H9 (cell line): Measurements from ENCODE around the gene MR1. TPM values are rescaled to one million over a fixed set of nuclear protein-coding genes. Genes with fewer than 3 reads are reported as not detected.

ENCODE experiments used
- DNase-seq: peaks from one replicate; pipeline ENCODE4 v3.0.0-alpha.2; 2017
- H2AFZ ChIP-seq: one replicate; pipeline ENCODE4 v1.6.1; 2013; ENCODE audit warnings: mild to moderate bottlenecking, low read length, control low read depth, moderate library complexity
- H2AK5ac ChIP-seq: 2 replicates; pipeline ENCODE4 v1.6.1; 2013; ENCODE audit warnings: low read length, control low read depth, mixed read lengths; ENCODE audit not compliant: insufficient read length
- H2BK120ac ChIP-seq: one replicate; pipeline ENCODE4 v1.6.1; 2013; ENCODE audit warnings: low read depth, mild to moderate bottlenecking, low read length, control low read depth, inconsistent platforms; ENCODE audit not compliant: poor library complexity, severe bottlenecking
- H2BK12ac ChIP-seq: 2 replicates; pipeline ENCODE4 v1.6.1; 2013; ENCODE audit warnings: low read length, control low read depth, mixed read lengths, low read depth; ENCODE audit not compliant: insufficient read length
- H2BK15ac ChIP-seq: 2 replicates; pipeline ENCODE4 v1.6.1; 2013; ENCODE audit warnings: low read depth, low read length, control low read depth
- H2BK20ac ChIP-seq: one replicate; pipeline ENCODE4 v1.6.1; 2013; ENCODE audit warnings: low read depth, mild to moderate bottlenecking, low read length, control low read depth, inconsistent platforms; ENCODE audit not compliant: poor library complexity, severe bottlenecking
- H2BK5ac ChIP-seq: 2 replicates; pipeline ENCODE4 v1.6.1; 2013; ENCODE audit warnings: low read length, control low read depth, mixed read lengths; ENCODE audit not compliant: insufficient read length
- H3K14ac ChIP-seq: 2 replicates; pipeline ENCODE4 v1.6.1; 2013; ENCODE audit warnings: low read length, control low read depth; ENCODE audit not compliant: insufficient read depth
- H3K18ac ChIP-seq: 2 replicates; pipeline ENCODE4 v1.6.1; 2013; ENCODE audit warnings: low read depth, mild to moderate bottlenecking, mixed read lengths, low read length, control low read depth; ENCODE audit not compliant: insufficient read length
- H3K23ac ChIP-seq: 2 replicates; pipeline ENCODE4 v1.6.1; 2013; ENCODE audit warnings: low read length, control low read depth, mixed read lengths, low read depth; ENCODE audit not compliant: insufficient read length
- H3K23me2 ChIP-seq: 2 replicates; pipeline ENCODE4 v1.6.1; 2013; ENCODE audit warnings: low read depth, mild to moderate bottlenecking, mixed read lengths, low read length, control low read depth; ENCODE audit not compliant: insufficient read length, poor library complexity, severe bottlenecking
- H3K27ac ChIP-seq: 2 replicates; pipeline ENCODE4 v1.5.1; 2013; ENCODE audit warnings: low read length, control low read depth, mixed read lengths, low read depth; ENCODE audit not compliant: insufficient read length
- H3K27me3 ChIP-seq: 2 replicates; pipeline ENCODE4 v1.6.1; 2013; ENCODE audit warnings: low read length, control low read depth, inconsistent platforms; ENCODE audit not compliant: insufficient read depth
- H3K4ac ChIP-seq: 2 replicates; pipeline ENCODE4 v1.6.1; 2013; ENCODE audit warnings: low read depth, mild to moderate bottlenecking, control low read depth, inconsistent platforms, low read length, moderate library complexity
- H3K4me1 ChIP-seq: 2 replicates; pipeline ENCODE4 v1.6.1; 2013; ENCODE audit warnings: low read length, control low read depth, inconsistent platforms; ENCODE audit not compliant: insufficient read depth
- H3K4me2 ChIP-seq: 2 replicates; pipeline ENCODE4 v1.6.1; 2013; ENCODE audit warnings: low read length, control low read depth, mixed read lengths; ENCODE audit not compliant: insufficient read length, insufficient read depth
- H3K56ac ChIP-seq: 2 replicates; pipeline ENCODE4 v1.6.1; 2013; ENCODE audit warnings: low read depth, mild to moderate bottlenecking, mixed read lengths, low read length, control low read depth; ENCODE audit not compliant: insufficient read length
- H3K79me1 ChIP-seq: 2 replicates; pipeline ENCODE4 v1.6.1; 2013; ENCODE audit warnings: low read depth, mild to moderate bottlenecking, moderate library complexity, low read length, control low read depth, inconsistent platforms; ENCODE audit not compliant: insufficient read depth, poor library complexity, severe bottlenecking
- H3K79me2 ChIP-seq: 2 replicates; pipeline ENCODE4 v1.6.1; 2013; ENCODE audit warnings: low read length, control low read depth, inconsistent platforms; ENCODE audit not compliant: insufficient read depth
- H3K9ac ChIP-seq: 2 replicates; pipeline ENCODE4 v1.6.1; 2013; ENCODE audit warnings: low read length, control low read depth, mixed read lengths; ENCODE audit not compliant: insufficient read length; ENCODE audit errors: extremely low read depth
- H3K9me3 ChIP-seq: one replicate; pipeline ENCODE4 v1.6.1; 2013; ENCODE audit warnings: low read depth, low read length, inconsistent platforms; ENCODE audit not compliant: control insufficient read depth
- H3T11ph ChIP-seq: one replicate; pipeline ENCODE4 v1.6.1; 2013; ENCODE audit warnings: mild to moderate bottlenecking, low read length, control low read depth, inconsistent platforms
- H4K20me1 ChIP-seq: one replicate; pipeline ENCODE4 v1.6.1; 2013; ENCODE audit not compliant: control insufficient read depth, insufficient read length, insufficient read depth
- H4K5ac ChIP-seq: 2 replicates; pipeline ENCODE4 v1.6.1; 2013; ENCODE audit warnings: low read depth, mild to moderate bottlenecking, mixed read lengths, low read length, control low read depth; ENCODE audit not compliant: insufficient read length
- H4K8ac ChIP-seq: replicated peaks from 2 replicates; pipeline ENCODE4 v1.6.1; 2013; ENCODE audit warnings: low read length, control low read depth, mixed read lengths, low read depth; ENCODE audit not compliant: insufficient read length
- H4K91ac ChIP-seq: 2 replicates; pipeline ENCODE4 v1.6.1; 2013; ENCODE audit warnings: low read depth, mild to moderate bottlenecking, moderate library complexity, mixed read lengths, low read length, control low read depth; ENCODE audit not compliant: insufficient read length
- H3K27ac Mint-ChIP-seq, 3 experiments: 2 replicates in 2 of 3; 3 replicates in 1 of 3; pipeline ENCODE4 v1.8.0; 2020 to 2021; ENCODE audit warnings: mixed read lengths in 3 of 3, mild to moderate bottlenecking in 1 of 3, moderate library complexity in 1 of 3
- H3K27me3 Mint-ChIP-seq: 2 replicates; pipeline ENCODE4 v1.8.0; 2021; ENCODE audit warnings: low read depth, mild to moderate bottlenecking, moderate library complexity, mixed read lengths
- H3K36me3 Mint-ChIP-seq, 3 experiments: 2 replicates in 2 of 3; 3 replicates in 1 of 3; pipeline ENCODE4 v1.8.0; 2020 to 2021; ENCODE audit warnings: low read depth in 3 of 3, mixed read lengths in 3 of 3; ENCODE audit not compliant: insufficient read depth in 1 of 3
- H3K4me1 Mint-ChIP-seq, 2 experiments: 2 replicates each; pipeline ENCODE4 v1.8.0; 2020; ENCODE audit warnings: mixed read lengths in 2 of 2
- H3K4me3 Mint-ChIP-seq, 2 experiments: 2 replicates in 1 of 2; 3 replicates in 1 of 2; pipeline ENCODE4 v1.8.0; 2020 to 2021; ENCODE audit warnings: mild to moderate bottlenecking in 2 of 2, mixed read lengths in 2 of 2, moderate library complexity in 1 of 2
- H3K9me3 Mint-ChIP-seq, 2 experiments: 2 replicates in 1 of 2; 3 replicates in 1 of 2; pipeline ENCODE4 v1.8.0; 2020; ENCODE audit warnings: mild to moderate bottlenecking in 2 of 2, mixed read lengths in 2 of 2, moderate library complexity in 1 of 2
- WGBS: extraction: QIAGEN DNeasy Blood & Tissue Kit; methylation state at CpG from one replicate; pipeline ENCODE4 v1.1.7; 2013; ENCODE audit warnings: missing lambda C conversion rate, low lambda C conversion rate, mixed read lengths; ENCODE audit not compliant: insufficient read length; ENCODE audit errors: extremely low coverage; 5-methylcytosine and 5-hydroxymethylcytosine counted together
- total RNA-seq: library from RNA; stranded (reverse); gene quantifications from 2 replicates; pipeline ENCODE4 v1.2.1, GENCODE V29; 2021
- TF ChIP-seq, protein P1 (sequence below): fragments of 200-600 bp; sonication (generic); conservative IDR thresholded peaks from 3 replicates; pipeline ENCODE4 v1.8.0; 2021; ENCODE audit warnings: antibody characterized with exemption, mild to moderate bottlenecking

The MR1 gene
- total RNA-seq, 1 experiment from 2014 or later = 0.02 TPM

DNA sequence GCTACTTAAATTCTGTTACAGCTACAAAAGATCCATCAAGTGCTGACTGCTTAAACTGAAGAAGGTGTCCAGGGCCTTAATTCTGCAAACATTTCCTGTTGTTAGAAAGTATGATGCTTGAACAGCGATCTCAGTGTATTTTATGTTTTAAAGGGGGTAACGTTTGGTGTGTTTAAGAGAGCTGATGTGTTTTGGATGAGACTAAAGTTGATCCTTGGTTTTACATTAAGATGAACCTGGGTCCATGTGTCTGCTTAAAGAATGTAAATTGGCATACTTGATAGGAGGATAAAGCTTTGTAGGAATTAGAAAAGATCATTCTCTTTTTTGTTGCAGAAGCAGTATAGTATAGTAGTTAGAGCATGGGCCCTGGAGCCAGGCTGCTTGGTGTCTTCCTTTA, 58.3 kb downstream of the MR1 start:
- Histone ChIP-seq H3K4ac (no peak overlapping the region), H3K23ac (no peak overlapping the region), H3K9ac (no peak overlapping the region), H3K9me3 (no peaks in the 10 kb centered on the region), H2BK5ac (no peak overlapping the region), H2AK5ac (no peak overlapping the region), H2AFZ (no peak overlapping the region), H2BK12ac (no peak overlapping the region), H3K79me1 (no peaks in the 10 kb centered on the region), H3K4me2 (no peak overlapping the region), H3K27me3 (peaks cover 6% of the 10 kb centered on the region; the same call in 1 of the 2 replicates), H3K79me2 (no peaks in the 10 kb centered on the region), H2BK15ac (no peak overlapping the region), H3K23me2 (peaks cover 14% of the 10 kb centered on the region), H3K56ac (no peak overlapping the region), H2BK120ac (no peak overlapping the region), H4K20me1 (peaks cover 2% of the 10 kb centered on the region), H3K18ac (no peak overlapping the region), H4K91ac (no peak overlapping the region), H4K5ac (no peak overlapping the region), H3K14ac (no peak overlapping the region), H2BK20ac (no peak overlapping the region), H3K4me1 (peaks cover 12% of the 10 kb centered on the region; the same call in 1 of the 2 replicates), H4K8ac (no peak overlapping the region), H3K27ac (no peak overlapping the region), H3T11ph (no peak overlapping the region)
- no peak overlapping the region for H3K4me3 Mint-ChIP-seq
- H3K4me1 Mint-ChIP-seq = peaks cover 49 to 56% of the 10 kb centered on the region in 2 experiments
- DNase-seq = no peak
- H3K27ac Mint-ChIP-seq = no peak overlapping the region
- H3K9me3 Mint-ChIP-seq = peaks cover 0 to 2% of the 10 kb centered on the region in 2 experiments; a peak in 2 of 5 replicates
- peaks cover 33% of the 10 kb centered on the region for H3K27me3 Mint-ChIP-seq
- 100% methylated on average over 2 of the region's 2 CpGs for WGBS
- peaks cover 6 to 12% (median 8%) of the 10 kb centered on the region in 3 experiments; a peak in 5 of 7 replicates for H3K36me3 Mint-ChIP-seq
- TF ChIP-seq, protein P1, sequence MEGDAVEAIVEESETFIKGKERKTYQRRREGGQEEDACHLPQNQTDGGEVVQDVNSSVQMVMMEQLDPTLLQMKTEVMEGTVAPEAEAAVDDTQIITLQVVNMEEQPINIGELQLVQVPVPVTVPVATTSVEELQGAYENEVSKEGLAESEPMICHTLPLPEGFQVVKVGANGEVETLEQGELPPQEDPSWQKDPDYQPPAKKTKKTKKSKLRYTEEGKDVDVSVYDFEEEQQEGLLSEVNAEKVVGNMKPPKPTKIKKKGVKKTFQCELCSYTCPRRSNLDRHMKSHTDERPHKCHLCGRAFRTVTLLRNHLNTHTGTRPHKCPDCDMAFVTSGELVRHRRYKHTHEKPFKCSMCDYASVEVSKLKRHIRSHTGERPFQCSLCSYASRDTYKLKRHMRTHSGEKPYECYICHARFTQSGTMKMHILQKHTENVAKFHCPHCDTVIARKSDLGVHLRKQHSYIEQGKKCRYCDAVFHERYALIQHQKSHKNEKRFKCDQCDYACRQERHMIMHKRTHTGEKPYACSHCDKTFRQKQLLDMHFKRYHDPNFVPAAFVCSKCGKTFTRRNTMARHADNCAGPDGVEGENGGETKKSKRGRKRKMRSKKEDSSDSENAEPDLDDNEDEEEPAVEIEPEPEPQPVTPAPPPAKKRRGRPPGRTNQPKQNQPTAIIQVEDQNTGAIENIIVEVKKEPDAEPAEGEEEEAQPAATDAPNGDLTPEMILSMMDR = no peak
